A673 (cell line): ENCODE data around the gene SRD5A1.

ENCODE experiments used
- CTCF ChIP-seq: fragments of 300-800, 200-600 bp; sonication (generic); conservative IDR thresholded peaks from 2 replicates; pipeline ENCODE4 v1.5.1; 2017; ENCODE audit warnings: low read depth, mild to moderate bottlenecking, antibody characterized with exemption, low read length, moderate library complexity, mixed read lengths
- EZH2 ChIP-seq: fragments of 200-600 bp; sonication (generic); IDR thresholded peaks from 2 replicates; pipeline ENCODE4 v1.6.1; 2017; ENCODE audit warnings: borderline replicate concordance, low read depth, mild to moderate bottlenecking, mixed read lengths, antibody characterized with exemption, low read length; ENCODE audit not compliant: poor library complexity, severe bottlenecking

DNA sequence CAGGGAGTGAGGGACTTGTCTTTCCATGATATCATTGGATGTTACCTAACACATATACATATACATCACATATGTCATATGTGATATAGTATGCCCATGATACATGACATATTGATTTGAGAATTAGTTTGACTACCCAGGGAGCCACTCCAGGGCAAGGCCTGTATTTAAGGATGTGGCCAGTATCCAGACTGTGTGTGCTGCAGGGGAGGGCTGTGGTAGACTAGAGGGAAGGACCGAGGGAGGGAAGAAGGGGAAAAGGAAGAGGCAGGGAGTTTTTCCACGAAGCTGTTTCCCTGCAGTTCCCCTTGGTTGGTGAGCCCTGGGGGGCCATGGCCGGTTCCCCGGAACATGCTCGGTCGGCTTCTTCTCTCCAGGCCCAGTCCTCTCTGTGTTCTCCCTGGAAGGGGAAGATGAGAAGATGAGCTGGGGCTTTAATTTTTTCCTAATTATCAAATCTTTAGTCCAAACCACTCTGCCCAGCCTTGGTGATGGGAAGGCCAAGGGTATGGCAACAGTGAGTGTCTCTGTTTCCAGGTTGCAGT lies 49.1 kb upstream of the SRD5A1 start:
- no peak for TF ChIP-seq CTCF
- TF ChIP-seq EZH2 = no peak
